ENCODE data around the gene DENND2C.

- TF ChIP-seq EZH2phosphoT487 (IDR thresholded peaks at IDR 0.05; ENCODE audit: borderline replicate concordance, low read length) = no peak
- TF ChIP-seq CTCF (IDR thresholded peaks at IDR 0.05; ENCODE audit: low read depth, low read length, poor library complexity, severe bottlenecking) = no peak
Measured at GRCh38 chr1:114716304-114717170, 46.7 kb upstream of the DENND2C start, which contains the start of gene NRAS.
